ENCODE results near the gene NUDCD3.
"Not testable (repeated sequence)": the region's sequence is repeated elsewhere in the genome, so short reads cannot be mapped to it uniquely, and the experiment has no call there.

NUDCD3 gene

GRCh38 chr7:44431091-44431608, 59.3 kb downstream of the NUDCD3 start:
- TF ChIP-seq EZH2phosphoT487 (conservative IDR thresholded peaks at IDR 0.05; ENCODE audit: low read length) (no peak), CTCF (IDR thresholded peaks at IDR 0.05; ENCODE audit: insufficient read depth, low read length, poor library complexity, severe bottlenecking) (peak; percentile 54)
- Histone ChIP-seq H3K9me3 (ENCODE audit: insufficient read depth, low read length) (no peaks in the 10 kb centered on the region), H4K20me1 (ENCODE audit: low read depth, low read length) (peaks cover 13% of the 10 kb centered on the region; the same call in 1 of the 2 replicates), H3K4me2 (ENCODE audit: low read depth, low read length, poor library complexity, severe bottlenecking) (peak overlapping the region; percentile 45), H3K27ac (ENCODE audit: low read depth, low read length) (peak overlapping the region; percentile 46), H3K27me3 (ENCODE audit: low read length) (no peaks in the 10 kb centered on the region), H3K36me3 (ENCODE audit: low read length) (no peaks in the 10 kb centered on the region; the same call in none of the 2 replicates), H2AFZ (ENCODE audit: low read depth, low read length, severe bottlenecking) (no peak overlapping the region), H3K4me3 (ENCODE audit: insufficient read depth, low read length, poor library complexity, severe bottlenecking) (no peak overlapping the region), H3F3A (ENCODE audit: insufficient read depth) (no peaks in the 10 kb centered on the region; the same call in 1 of the 2 replicates), H3K9me2 (replicated peaks; ENCODE audit: insufficient read depth, low read length) (no peaks in the 10 kb centered on the region), H3K9ac (ENCODE audit: low read length) (peak overlapping the region; percentile 19; the same call in 1 of the 2 replicates), H3K79me2 (ENCODE audit: insufficient read depth, low read length) (peaks cover 27% of the 10 kb centered on the region)

GRCh38 chr7:44430054-44430453, 60.4 kb downstream of the NUDCD3 start:
- Histone ChIP-seq H3K9me2 (replicated peaks; ENCODE audit: insufficient read depth, low read length) (no peaks in the 10 kb centered on the region), H3K36me3 (ENCODE audit: low read length) (peaks cover 8% of the 10 kb centered on the region), H3K9ac (ENCODE audit: low read length) (no peak overlapping the region), H3K4me2 (ENCODE audit: low read depth, low read length, poor library complexity, severe bottlenecking) (peak overlapping the region; percentile 45), H4K20me1 (ENCODE audit: low read depth, low read length) (peaks cover 13% of the 10 kb centered on the region; the same call in 1 of the 2 replicates), H2AFZ (ENCODE audit: low read depth, low read length, severe bottlenecking) (no peak overlapping the region), H3F3A (ENCODE audit: insufficient read depth) (no peaks in the 10 kb centered on the region), H3K4me3 (ENCODE audit: insufficient read depth, low read length, poor library complexity, severe bottlenecking) (no peak overlapping the region), H3K27ac (ENCODE audit: low read depth, low read length) (no peak overlapping the region), H3K27me3 (ENCODE audit: low read length) (no peaks in the 10 kb centered on the region), H3K79me2 (ENCODE audit: insufficient read depth, low read length) (peaks cover 26% of the 10 kb centered on the region), H3K9me3 (ENCODE audit: insufficient read depth, low read length) (no peaks in the 10 kb centered on the region)
- TF ChIP-seq EZH2phosphoT487 (conservative IDR thresholded peaks at IDR 0.05; ENCODE audit: low read length) (no peak), CTCF (IDR thresholded peaks at IDR 0.05; ENCODE audit: insufficient read depth, low read length, poor library complexity, severe bottlenecking) (no peak)

GRCh38 chr7:44424762-44425161, 65.7 kb downstream of the NUDCD3 start:
- H3K36me3 ChIP-seq (ENCODE audit: low read length); H3K9me3 ChIP-seq (ENCODE audit: insufficient read depth, low read length); H3K4me3 ChIP-seq (ENCODE audit: insufficient read depth, low read length, poor library complexity, severe bottlenecking); H4K20me1 ChIP-seq (ENCODE audit: low read depth, low read length); H3K27me3 ChIP-seq (ENCODE audit: low read length); H3K9me2 ChIP-seq (replicated peaks; ENCODE audit: insufficient read depth, low read length); H3F3A ChIP-seq (ENCODE audit: insufficient read depth); H3K4me2 ChIP-seq (ENCODE audit: low read depth, low read length, poor library complexity, severe bottlenecking); H2AFZ ChIP-seq (ENCODE audit: low read depth, low read length, severe bottlenecking); H3K9ac ChIP-seq (ENCODE audit: low read length); H3K27ac ChIP-seq (ENCODE audit: low read depth, low read length): not testable (repeated sequence)
- peaks cover 13% of the 10 kb centered on the region for H3K79me2 ChIP-seq (ENCODE audit: insufficient read depth, low read length)

- H4K20me1 ChIP-seq (ENCODE audit: low read depth, low read length), result no peaks in the 10 kb centered on the region
- no peak overlapping the region for H3K9ac ChIP-seq (ENCODE audit: low read length)
- no peak overlapping the region for H2AFZ ChIP-seq (ENCODE audit: low read depth, low read length, severe bottlenecking)
- no peaks in the 10 kb centered on the region for H3K9me3 ChIP-seq (ENCODE audit: insufficient read depth, low read length)
- H3K27ac ChIP-seq (ENCODE audit: low read depth, low read length), result no peak overlapping the region
- H3F3A ChIP-seq (ENCODE audit: insufficient read depth), result no peaks in the 10 kb centered on the region
- no peak for TF ChIP-seq EZH2phosphoT487 (conservative IDR thresholded peaks at IDR 0.05; ENCODE audit: low read length)
- no peaks in the 10 kb centered on the region for H3K27me3 ChIP-seq (ENCODE audit: low read length)
- no peak overlapping the region for H3K4me2 ChIP-seq (ENCODE audit: low read depth, low read length, poor library complexity, severe bottlenecking)
- peaks cover 3% of the 10 kb centered on the region; the same call in 1 of the 2 replicates for H3K79me2 ChIP-seq (ENCODE audit: insufficient read depth, low read length)
- no peaks in the 10 kb centered on the region for H3K9me2 ChIP-seq (replicated peaks; ENCODE audit: insufficient read depth, low read length)
- H3K4me3 ChIP-seq (ENCODE audit: insufficient read depth, low read length, poor library complexity, severe bottlenecking), result no peak overlapping the region
- H3K36me3 ChIP-seq (ENCODE audit: low read length), result peaks cover 5% of the 10 kb centered on the region
These were observed 73.5 kb downstream of the NUDCD3 start for GRCh38 chr7:44416941-44417340.

Data from SU-DHL-6 (cell line).